KMS-11 (cell line): ENCODE results near the gene ACVR1C.

ENCODE experiments used
- H2AFZ ChIP-seq: fragments of 200-600 bp; sonication (generic); 2 replicates; pipeline ENCODE4 v1.6.1; 2016; ENCODE audit warnings: antibody characterized with exemption, mixed run types, low read depth
- H3K27ac ChIP-seq: fragments of 200-600 bp; sonication (generic); 2 replicates; pipeline ENCODE4 v1.6.1; 2016; ENCODE audit warnings: mild to moderate bottlenecking, mixed run types
- H3K27me3 ChIP-seq: fragments of 200-600 bp; sonication (generic); 2 replicates; pipeline ENCODE4 v1.6.1; 2017; ENCODE audit warnings: mild to moderate bottlenecking, low read depth, mixed run types, moderate library complexity; ENCODE audit not compliant: insufficient read depth
- H3K36me3 ChIP-seq: fragments of 200-600 bp; sonication (generic); 2 replicates; pipeline ENCODE4 v1.6.1; 2017; ENCODE audit warnings: mild to moderate bottlenecking, mixed run types; ENCODE audit not compliant: insufficient read depth
- H3K4me1 ChIP-seq: fragments of 200-600 bp; sonication (generic); 2 replicates; pipeline ENCODE4 v1.6.1; 2016; ENCODE audit warnings: mild to moderate bottlenecking, low read depth, mixed run types; ENCODE audit not compliant: poor library complexity, severe bottlenecking
- H3K4me2 ChIP-seq: fragments of 200-600 bp; sonication (generic); 2 replicates; pipeline ENCODE4 v1.7.0; 2016; ENCODE audit warnings: mild to moderate bottlenecking, mixed run types
- H3K4me3 ChIP-seq: fragments of 200-600 bp; sonication (generic); IDR thresholded peaks from 2 replicates; pipeline ENCODE4 v1.6.1; 2017; ENCODE audit warnings: low read depth, low read length, mixed read lengths; ENCODE audit not compliant: insufficient read depth
- H3K79me2 ChIP-seq: fragments of 200-600 bp; sonication (generic); 2 replicates; pipeline ENCODE4 v1.6.1; 2016; ENCODE audit warnings: low read depth, mixed run types; ENCODE audit not compliant: insufficient read depth
- H3K9ac ChIP-seq: fragments of 200-600 bp; sonication (generic); 2 replicates; pipeline ENCODE4 v1.6.1; 2016; ENCODE audit warnings: mild to moderate bottlenecking, mixed run types
- H4K20me1 ChIP-seq: fragments of 200-600 bp; sonication (generic); 2 replicates; pipeline ENCODE4 v1.6.1; 2016; ENCODE audit warnings: mild to moderate bottlenecking, mixed run types; ENCODE audit not compliant: insufficient read depth
- CTCF ChIP-seq: fragments of 200-600 bp; sonication (generic); conservative IDR thresholded peaks from 2 replicates; pipeline ENCODE4 v1.6.1; 2017; ENCODE audit warnings: low read depth, mild to moderate bottlenecking, antibody characterized with exemption, low read length, moderate library complexity, mixed read lengths

ACVR1C gene

GRCh38 chr2:157628477-157629415 is at the start of gene ACVR1C:
Gene ACVR1C (minus strand): TSS chr2:157628864. CDS start chr2:157628644, 220 bp downstream.
- no peak within 1 kb of the TSS for H3K27ac ChIP-seq
- peak within 1 kb of the TSS; percentile 78 for H3K4me3 ChIP-seq
- peak; percentile 97 for TF ChIP-seq CTCF
- H3K4me2 ChIP-seq, result peak within 1 kb of the TSS; percentile 75
- H3K9ac ChIP-seq, result peak within 1 kb of the TSS; percentile 45; the same call in 1 of the 2 replicates
- H4K20me1 ChIP-seq, result no peaks in the 10 kb centered on the region
- peaks cover 17% of the 10 kb centered on the region for H3K4me1 ChIP-seq
- no peaks in the 10 kb centered on the region for H3K27me3 ChIP-seq
- peak within 1 kb of the TSS; percentile 97 for H2AFZ ChIP-seq
- H3K79me2 ChIP-seq, result no peaks in the 10 kb centered on the region
- H3K36me3 ChIP-seq, result no peaks in the 10 kb centered on the region

- H4K20me1 ChIP-seq, result no peaks in the 10 kb centered on the region
- no peaks in the 10 kb centered on the region for H3K4me1 ChIP-seq
- no peaks in the 10 kb centered on the region for H3K27me3 ChIP-seq
- H3K4me3 ChIP-seq, result no peak overlapping the region
- no peak overlapping the region for H3K27ac ChIP-seq
- no peak overlapping the region for H3K4me2 ChIP-seq
- H3K79me2 ChIP-seq, result no peaks in the 10 kb centered on the region
- TF ChIP-seq CTCF, result no peak
- no peak overlapping the region for H2AFZ ChIP-seq
- no peak overlapping the region for H3K9ac ChIP-seq
- H3K36me3 ChIP-seq, result no peaks in the 10 kb centered on the region
These were observed 49.3 kb upstream of the ACVR1C start for GRCh38 chr2:157677941-157678340.

- Histone ChIP-seq H3K36me3 (no peaks in the 10 kb centered on the region), H3K4me2 (no peak overlapping the region), H2AFZ (no peak overlapping the region), H3K79me2 (no peaks in the 10 kb centered on the region), H3K27ac (no peak overlapping the region), H3K4me3 (no peak overlapping the region), H3K4me1 (no peaks in the 10 kb centered on the region), H3K27me3 (no peaks in the 10 kb centered on the region), H3K9ac (no peak overlapping the region), H4K20me1 (no peaks in the 10 kb centered on the region)
- TF ChIP-seq CTCF, result no peak
These were observed 43.5 kb upstream of the ACVR1C start for GRCh38 chr2:157672129-157672528.

GRCh38 chr2:157662401-157662800 is 33.7 kb upstream of the ACVR1C start:
- Histone ChIP-seq H3K9ac (no peak overlapping the region), H3K27me3 (no peaks in the 10 kb centered on the region), H3K27ac (no peak overlapping the region), H2AFZ (no peak overlapping the region), H3K36me3 (no peaks in the 10 kb centered on the region), H3K4me1 (peaks cover 10% of the 10 kb centered on the region), H3K4me3 (no peak overlapping the region), H3K79me2 (no peaks in the 10 kb centered on the region), H4K20me1 (no peaks in the 10 kb centered on the region), H3K4me2 (no peak overlapping the region)
- TF ChIP-seq CTCF, result no peak
